Measurements from ENCODE around the gene VPS41.

DNA sequence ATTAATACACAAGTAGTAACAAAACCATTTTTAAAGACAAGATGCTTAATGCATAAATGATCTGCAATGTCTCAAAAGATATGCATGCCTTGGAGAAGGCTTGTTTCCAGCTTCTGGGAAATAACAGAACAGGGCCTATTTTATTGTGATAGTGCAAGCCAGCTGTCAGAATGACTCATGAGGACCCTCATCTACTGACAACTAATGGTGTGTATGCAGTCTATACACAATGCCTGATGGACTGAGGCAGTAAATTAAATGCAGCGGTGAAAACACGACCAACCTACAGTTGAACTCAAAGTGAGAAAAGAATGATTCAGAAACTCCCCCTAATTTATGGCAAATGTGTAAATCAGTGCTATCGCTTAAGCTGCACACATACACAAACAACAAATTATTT is 46.3 kb downstream of the VPS41 start:
- TF ChIP-seq CTCF (IDR thresholded peaks at IDR 0.05) = no peak
- no peak for TF ChIP-seq POLR2A (IDR thresholded peaks at IDR 0.05)

All from Peyer's patch (tissue), 4 donors.